Spinal cord (tissue), 10 donors: ENCODE results near the gene CSH2. TPM values are rescaled to one million over a fixed set of nuclear protein-coding genes. Genes with fewer than 3 reads are reported as not detected.
"Not testable (repeated sequence)": the region's sequence is repeated elsewhere in the genome, so short reads cannot be mapped to it uniquely, and the experiment has no call there.

Experiments used
- DNase-seq, 6 donors: peaks; one replicate each; pipeline versions ENCODE4 v3.0.0 to v3.0.0-alpha.2; 2013 to 2015; ENCODE audit warnings: low spot score in 6 of 6, low read depth in 4 of 6
- H3K27ac ChIP-seq: one replicate; pipeline ENCODE4 v1.5.1; 2013; ENCODE audit warnings: low read depth, low read length, control low read depth
- H3K27me3 ChIP-seq: one replicate; pipeline ENCODE4 v1.6.1; 2013; ENCODE audit warnings: low read length; ENCODE audit not compliant: control insufficient read depth, insufficient read depth
- H3K36me3 ChIP-seq: one replicate; pipeline ENCODE4 v1.6.1; 2013; ENCODE audit warnings: low read length; ENCODE audit not compliant: control insufficient read depth, insufficient read depth
- H3K4me1 ChIP-seq: one replicate; pipeline ENCODE4 v1.6.1; 2013; ENCODE audit warnings: low read length; ENCODE audit not compliant: control insufficient read depth, insufficient read depth
- H3K4me3 ChIP-seq: one replicate; pipeline ENCODE4 v1.5.1; 2013; ENCODE audit warnings: low read depth, low read length, control low read depth
- H3K9me3 ChIP-seq: one replicate; pipeline ENCODE4 v1.6.1; 2013; ENCODE audit warnings: low read length; ENCODE audit not compliant: control insufficient read depth, insufficient read depth
- WGBS: methylation state at CpG from one replicate; pipeline ENCODE4 v1.1.5; 2013; ENCODE audit warnings: missing lambda C conversion rate; ENCODE audit not compliant: insufficient coverage; 5-methylcytosine and 5-hydroxymethylcytosine counted together
- polyA plus RNA-seq, 2 donors: library from polyadenylated mRNA; unstranded; fragments of 120-200 nt; gene quantifications; one replicate each; pipeline ENCODE4 v1.2.1, GENCODE V29; 2013; ENCODE audit not compliant: insufficient read length in 2 of 2
- total RNA-seq, 2 donors: library from RNA; depleted of rRNA in 1 of 2; stranded (reverse); fragments of 120-200 nt in 1 of 2; fragments of >200 nt in 1 of 2; gene quantifications; one replicate each; pipeline versions ENCODE4 v1.2.3 to v1.2.4, GENCODE V29; 2013 to 2014
- donor health status: healthy.

CSH2 gene
- total and polyA plus RNA-seq, 4 donors = 0.47 to 7.2 (median 5.5) TPM; not detected in 1

DNA sequence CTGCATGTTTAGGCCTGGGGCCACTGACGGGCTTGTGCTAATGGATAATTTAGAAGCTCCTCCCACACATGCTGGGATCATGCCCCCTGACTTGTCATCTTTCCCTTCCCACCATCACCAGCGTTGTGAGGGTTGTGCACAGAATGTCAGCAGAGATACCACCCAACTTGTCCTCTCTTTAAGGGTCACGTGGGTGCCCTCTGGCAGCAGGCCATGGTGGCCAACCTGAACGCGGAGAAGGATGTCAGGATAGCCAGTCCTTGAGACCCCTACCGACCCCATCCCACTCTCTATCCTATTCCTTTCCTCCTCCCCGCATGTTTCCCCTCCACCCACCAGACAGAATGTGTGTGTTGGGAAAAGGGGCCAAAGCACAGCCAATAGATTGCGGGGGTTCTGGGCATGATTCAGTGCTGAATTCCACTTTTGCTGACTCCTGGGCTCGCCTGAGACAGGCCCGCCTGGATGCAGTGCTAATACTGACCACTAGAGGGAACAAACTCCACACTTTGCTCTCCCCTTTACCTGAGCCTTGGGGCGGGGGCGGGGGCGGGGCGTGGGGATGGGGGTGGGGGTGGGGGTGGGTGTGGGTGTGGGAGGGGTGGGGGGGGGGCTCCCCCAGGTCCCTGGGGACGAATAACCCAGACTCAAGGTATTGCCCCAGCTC is 8.6 kb upstream of the CSH2 start, which contains the start of gene GH2:
GH2 (minus strand) TSS at position 10 of the 667 bp plus-strand sequence. CDS start 143 bp downstream, outside the sequence.
- DNase-seq = peak in 2 of 6 donors; percentile 26 to 43
- H3K4me3 ChIP-seq = no peak within 1 kb of the TSS

DNA sequence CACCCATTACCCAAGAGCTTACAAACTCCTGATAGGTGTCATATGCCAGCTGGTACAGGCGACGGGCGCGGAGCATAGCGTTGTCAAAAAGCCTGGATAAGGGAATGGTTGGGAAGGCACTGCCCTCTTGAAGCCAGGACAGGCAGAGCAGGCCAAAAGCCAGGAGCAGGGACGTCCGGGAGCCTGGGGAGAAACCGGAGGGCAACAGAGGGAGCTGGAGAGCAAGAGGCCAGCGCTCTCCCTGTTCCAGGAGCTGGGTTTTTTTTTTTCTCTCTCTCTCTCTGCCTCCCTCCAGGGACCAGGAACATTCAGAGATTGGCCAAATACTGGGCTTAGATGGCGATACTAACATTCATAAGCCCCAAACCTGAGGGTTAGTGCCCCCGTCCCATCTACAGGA is 7.9 kb upstream of the CSH2 start:
- not testable (repeated sequence) for H3K4me1 ChIP-seq, H3K27me3 ChIP-seq, H3K9me3 ChIP-seq, H3K27ac ChIP-seq, DNase-seq, H3K36me3 ChIP-seq, H3K4me3 ChIP-seq
- 38% methylated on average over 9 of the region's 11 CpGs for WGBS

More for the DNA sequence above, 8.6 kb upstream of the CSH2 start, which contains the start of gene GH2:
- Histone ChIP-seq H3K27me3 (no peaks in the 10 kb centered on the region), H3K4me1 (no peaks in the 10 kb centered on the region), H3K36me3 (no peaks in the 10 kb centered on the region), H3K9me3 (no peaks in the 10 kb centered on the region), H3K27ac (no peak within 1 kb of the TSS)
- WGBS = 83% methylated on average over 3 of the region's 15 CpGs

DNA sequence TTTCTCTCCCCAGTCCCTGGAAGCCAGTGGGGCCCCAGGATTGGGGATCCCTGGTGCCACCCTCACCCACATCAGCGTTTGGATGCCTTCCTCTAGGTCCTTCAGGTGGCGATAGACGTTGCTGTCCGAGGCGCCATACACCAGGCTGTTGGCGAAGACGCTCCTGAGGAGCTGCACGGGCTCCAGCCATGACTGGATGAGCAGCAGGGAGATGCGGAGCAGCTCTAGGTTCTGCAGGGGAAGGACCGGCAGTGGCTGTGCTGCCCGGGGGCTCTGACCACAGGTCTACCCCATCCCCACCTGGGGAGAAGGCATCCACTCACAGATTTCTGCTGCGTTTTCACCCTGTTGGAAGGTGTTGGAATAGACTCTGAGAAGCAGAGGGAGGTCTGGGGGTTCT is 7.2 kb upstream of the CSH2 start:
- H3K9me3 ChIP-seq = no peaks in the 10 kb centered on the region
- no peak overlapping the region for H3K4me3 ChIP-seq
- no peaks in the 10 kb centered on the region for H3K4me1 ChIP-seq
- H3K27ac ChIP-seq = no peak overlapping the region
- no peak for DNase-seq
- WGBS = 92% methylated on average over 11 of the region's 12 CpGs
- no peaks in the 10 kb centered on the region for H3K27me3 ChIP-seq
- H3K36me3 ChIP-seq = no peaks in the 10 kb centered on the region

DNA sequence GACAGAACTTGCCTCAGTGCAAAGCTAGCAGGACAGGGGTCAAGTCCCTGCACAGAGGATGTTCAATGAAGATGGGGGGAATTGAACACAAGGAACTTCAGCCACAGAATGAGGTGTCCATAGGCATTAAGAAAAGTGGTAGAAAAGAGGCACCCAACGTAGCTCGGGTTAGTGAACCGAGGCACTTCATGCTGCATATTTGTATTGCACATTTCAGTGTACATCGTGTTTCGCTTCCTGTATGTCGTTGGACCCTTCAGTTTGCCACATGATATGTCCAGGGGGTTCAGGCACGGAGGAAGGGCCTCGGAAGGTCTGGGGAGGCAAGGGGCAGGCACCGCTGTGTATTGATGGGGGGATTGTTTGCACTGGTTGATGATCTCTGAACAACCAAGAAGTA is 4.9 kb upstream of the CSH2 start:
- H3K9me3 ChIP-seq, H3K36me3 ChIP-seq, H3K4me1 ChIP-seq, H3K27me3 ChIP-seq, DNase-seq, H3K4me3 ChIP-seq, H3K27ac ChIP-seq: not testable (repeated sequence)
- whole genome bisulfite sequencing = 96% methylated on average over 6 of the region's 9 CpGs

DNA sequence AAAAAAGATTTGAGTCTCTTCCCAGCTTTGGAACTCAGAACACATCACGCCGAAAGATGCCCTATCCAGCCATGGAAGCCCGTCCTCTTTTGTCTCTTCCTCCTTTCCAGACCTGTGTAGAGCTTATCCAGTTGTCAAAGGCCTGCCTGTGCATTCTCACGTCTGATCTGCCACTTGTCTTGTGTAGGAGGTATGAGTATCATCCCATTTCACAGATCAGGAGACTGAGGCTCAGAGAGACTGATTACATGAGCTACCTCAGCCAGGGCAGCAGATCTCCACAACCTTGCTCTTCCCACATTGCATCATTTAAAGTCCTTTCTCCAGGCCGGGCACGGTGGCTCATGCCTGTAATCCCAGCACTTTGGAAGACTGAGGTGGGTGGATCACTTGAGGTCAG is 1.2 kb upstream of the CSH2 start:
- H3K27ac ChIP-seq, H3K4me1 ChIP-seq, H3K36me3 ChIP-seq, H3K9me3 ChIP-seq, H3K27me3 ChIP-seq, DNase-seq, H3K4me3 ChIP-seq: not testable (repeated sequence)
- WGBS = 86% methylated on average over 2 of the region's 6 CpGs

- DNase-seq, H3K9me3 ChIP-seq, H3K27me3 ChIP-seq, H3K36me3 ChIP-seq, H3K4me1 ChIP-seq, H3K27ac ChIP-seq, H3K4me3 ChIP-seq: not testable (repeated sequence)
- WGBS = 85% methylated on average over 2 of the region's 8 CpGs
Measured at GRCh38 chr17:63874061-63874626, 667 bp upstream of the CSH2 start.

DNA sequence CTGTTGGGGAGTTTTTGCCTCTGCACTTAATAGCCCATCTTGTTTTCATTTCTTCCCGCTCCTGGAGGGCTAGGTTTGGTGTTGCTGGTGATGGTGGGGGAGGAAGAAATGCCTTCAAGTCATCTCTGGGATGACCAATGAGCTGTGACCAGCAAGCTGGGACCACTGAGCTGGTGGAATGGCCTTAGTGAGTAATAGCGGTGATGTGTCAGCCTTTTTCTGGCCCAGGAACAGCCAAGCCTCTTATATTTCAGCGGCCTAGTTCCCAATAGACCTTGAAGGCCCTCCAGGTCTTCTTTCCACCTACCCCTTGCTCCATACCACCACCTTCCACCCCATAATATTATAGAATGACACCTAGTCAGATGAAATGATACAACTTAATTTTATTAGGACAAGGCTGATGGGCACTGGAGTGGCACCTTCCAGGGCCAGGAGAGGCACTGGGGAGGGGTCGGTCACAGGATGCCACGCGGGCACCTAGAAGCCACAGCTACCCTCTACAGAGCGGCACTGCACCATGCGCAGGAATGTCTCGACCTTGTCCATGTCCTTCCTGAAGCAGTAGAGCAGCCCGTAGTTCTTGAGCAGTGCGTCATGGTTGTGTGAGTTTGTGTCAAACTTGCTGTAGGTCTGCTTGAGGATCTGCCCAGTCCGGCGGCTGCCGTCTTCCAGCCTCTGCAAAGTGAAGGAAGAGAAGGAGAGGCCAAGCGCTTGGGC is 1.7 kb downstream of the CSH2 start:
- not testable (repeated sequence) for H3K4me1 ChIP-seq, H3K27ac ChIP-seq, DNase-seq, H3K27me3 ChIP-seq, H3K9me3 ChIP-seq, H3K36me3 ChIP-seq, H3K4me3 ChIP-seq
- WGBS = no CpG with 5 or more reads among the region's 15 CpGs

DNA sequence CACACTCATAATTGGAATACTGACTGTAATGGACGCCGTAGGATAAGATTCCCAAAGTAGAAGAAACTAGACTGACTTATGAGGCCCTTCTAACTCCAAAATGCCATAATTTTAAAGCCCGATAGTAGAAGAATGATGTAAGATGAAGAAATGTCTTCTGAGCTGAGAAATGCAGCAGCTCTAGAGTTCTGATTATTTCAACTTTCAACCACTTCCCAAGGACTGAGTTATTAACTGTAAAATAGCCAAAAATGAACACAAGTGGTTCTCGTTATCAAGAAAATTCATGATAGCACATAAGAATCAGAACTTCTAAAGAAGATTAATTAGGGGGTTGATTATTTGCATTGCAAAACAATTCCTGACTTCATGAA is 3.2 kb downstream of the CSH2 start:
- not testable (repeated sequence) for H3K36me3 ChIP-seq, DNase-seq, H3K4me1 ChIP-seq, H3K4me3 ChIP-seq, H3K27me3 ChIP-seq, H3K9me3 ChIP-seq, H3K27ac ChIP-seq
- WGBS = no CpG with 5 or more reads among the region's 4 CpGs

DNA sequence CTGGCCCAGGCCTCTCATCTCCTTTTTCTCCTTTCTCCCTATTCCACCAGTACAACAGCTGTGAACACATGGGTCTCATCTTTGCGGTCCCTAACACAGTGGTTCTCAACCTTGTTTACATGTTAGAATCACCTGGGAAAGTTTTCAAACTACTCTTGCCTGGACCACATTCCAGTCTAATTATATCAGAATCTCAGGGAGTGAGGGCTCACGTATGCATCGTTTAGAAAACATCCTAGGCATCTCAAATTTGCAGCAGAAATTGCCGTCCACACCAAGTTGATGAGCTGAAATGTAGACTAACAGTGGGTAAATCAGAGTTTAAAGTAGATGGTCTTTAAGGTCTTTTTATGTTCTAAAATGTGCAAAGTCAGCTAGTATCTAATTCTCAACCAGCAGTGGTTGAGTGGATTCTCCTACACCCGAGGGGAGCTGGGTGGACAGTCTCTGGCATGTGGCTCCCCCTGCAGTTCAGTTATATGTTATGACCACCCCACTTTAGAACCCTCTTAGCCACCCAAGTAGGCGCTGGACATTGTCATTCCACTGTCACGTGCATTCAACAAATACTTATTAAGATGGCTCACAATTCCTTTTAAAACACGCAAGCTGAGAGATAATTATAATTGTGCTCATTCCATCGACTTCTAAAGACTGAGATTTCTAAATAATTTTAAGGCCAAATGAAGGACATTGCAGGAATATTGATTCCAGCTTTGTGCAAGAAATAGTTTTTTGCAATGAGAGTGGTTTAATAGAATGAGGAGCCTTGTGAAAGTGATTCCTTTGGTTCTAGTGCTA is 3.8 kb downstream of the CSH2 start:
- peak in 1 of 6 donors; percentile 2 for DNase-seq
- H3K27me3 ChIP-seq, H3K36me3 ChIP-seq, H3K9me3 ChIP-seq, H3K4me1 ChIP-seq, H3K27ac ChIP-seq, H3K4me3 ChIP-seq: not testable (repeated sequence)
- WGBS = 100% methylated on average over 1 of the region's 9 CpGs
